HCT116 (cell line): Measurements from ENCODE around the gene TCEA2. TPM values are rescaled to one million over a fixed set of nuclear protein-coding genes. Genes with fewer than 3 reads are reported as not detected.

Source experiments
- ATAC-seq: fragments of 200-7000 bp; cut with Tn5 transposase; 2 replicates; pipeline ENCODE4 v1.9.1; 2020; ENCODE audit warnings: mild to moderate bottlenecking, moderate library complexity
- BruUV-seq: library from RNA; stranded (reverse); fragments of 400-500 nt; replicated peaks from 2 replicates; lab custom pipeline; 2021; lab: Mats Ljungman, UMichigan
- CTCF ChIA-PET: fragments of 300-600 bp; sonication (Branson Sonifier 250); formaldehyde crosslinking; loops from one replicate; lab custom pipeline; 2021; ENCODE audit warnings: antibody characterized with exemption; lab: Charles Lee
- POLR2A ChIA-PET: fragments of 300-600, 350-600 bp; sonication (Branson Sonifier 250); formaldehyde crosslinking; loops from one replicate; lab custom pipeline; 2021; ENCODE audit warnings: antibody characterized with exemption; lab: Charles Lee
- RAD21 ChIA-PET, 2 experiments: fragments of 300-600 bp; sonication (Branson Sonifier 250); formaldehyde crosslinking; loops; one replicate each; lab custom pipeline; 2023; ENCODE audit warnings: low total read pairs in 2 of 2; ENCODE audit not compliant: uncharacterized antibody in 2 of 2, unreplicated experiment in 2 of 2, low non-redundant PET in 1 of 2; lab: Charles Lee
- DNase-seq: peaks from one replicate; pipeline ENCODE4 v3.0.0-alpha.2; 2010; ENCODE audit warnings: low read depth, low spot score
- H2AFZ ChIP-seq: fragments of 200-600 bp; shearing (Covaris generic), sonication (generic); 2 replicates; pipeline ENCODE4 v1.6.1; 2017; ENCODE audit warnings: low read depth, mixed run types, mixed read lengths, antibody characterized with exemption, low read length; ENCODE audit not compliant: poor library complexity, severe bottlenecking
- H3K27ac ChIP-seq: 2 replicates; pipeline ENCODE4 v1.5.1; 2012; ENCODE audit warnings: low read depth, low read length
- H3K27me3 ChIP-seq: fragments of 200-600 bp; sonication (generic); 2 replicates; pipeline ENCODE4 v1.6.1; 2016; ENCODE audit warnings: mixed run types, low read length, mixed read lengths; ENCODE audit not compliant: insufficient read depth
- H3K36me3 ChIP-seq, 2 experiments: fragments of 200-500 bp in 1 of 2; fragments of 200-600 bp in 1 of 2; sonication (Bioruptor generic) in 1 of 2; sonication (generic) in 1 of 2; 2 replicates each; pipeline versions ENCODE4 v1.5.1 to v1.6.1; 2014 to 2016; ENCODE audit warnings: low read length in 2 of 2, inconsistent platforms in 1 of 2, mixed read lengths in 1 of 2, mixed run types in 1 of 2; ENCODE audit not compliant: insufficient read depth in 2 of 2, control insufficient read depth in 1 of 2
- H3K4me1 ChIP-seq, 2 experiments: fragments of 200-600 bp in 1 of 2; sonication (generic) in 1 of 2; 2 replicates each; pipeline versions ENCODE4 v1.5.1 to v1.6.1; 2012 to 2017; ENCODE audit warnings: low read length in 2 of 2, inconsistent platforms in 1 of 2, mild to moderate bottlenecking in 1 of 2, mixed read lengths in 1 of 2, mixed run types in 1 of 2, moderate library complexity in 1 of 2; ENCODE audit not compliant: insufficient read depth in 2 of 2, control insufficient read depth in 1 of 2
- H3K4me2 ChIP-seq: fragments of 200-600 bp; sonication (generic); 2 replicates; pipeline ENCODE4 v1.6.1; 2017; ENCODE audit warnings: mixed run types, low read length, mixed read lengths
- H3K4me3 ChIP-seq, 2 experiments: fragments of 200-600 bp in 1 of 2; sonication (generic) in 1 of 2; replicated peaks in 1 of 2; 2 replicates each; pipeline ENCODE4 v1.5.1; 2011 to 2016; ENCODE audit warnings: low read length in 2 of 2, control low read depth in 1 of 2, low read depth in 1 of 2, mild to moderate bottlenecking in 1 of 2, mixed read lengths in 1 of 2, mixed run types in 1 of 2
- H3K79me2 ChIP-seq: fragments of 200-600 bp; sonication (generic); 2 replicates; pipeline ENCODE4 v1.6.1; 2017; ENCODE audit warnings: mild to moderate bottlenecking, mixed run types, low read length, moderate library complexity, mixed read lengths; ENCODE audit not compliant: insufficient read depth
- H3K9ac ChIP-seq: fragments of 200-600 bp; sonication (generic); 2 replicates; pipeline ENCODE4 v1.6.1; 2016; ENCODE audit warnings: low read length, mixed read lengths
- H3K9me2 ChIP-seq: fragments of 200-600 bp; sonication (generic), shearing (Covaris generic); 2 replicates; pipeline ENCODE4 v1.6.1; 2017; ENCODE audit warnings: mixed run types, mild to moderate bottlenecking, moderate library complexity; ENCODE audit not compliant: insufficient read depth
- H3K9me3 ChIP-seq, 2 experiments: fragments of 200-500 bp in 1 of 2; fragments of 200-600 bp in 1 of 2; sonication (Bioruptor generic) in 1 of 2; sonication (generic) in 1 of 2; 2 replicates each; pipeline ENCODE4 v1.6.1; 2014 to 2017; ENCODE audit warnings: low read length in 2 of 2, mixed read lengths in 2 of 2, inconsistent platforms in 1 of 2, low read depth in 1 of 2, mild to moderate bottlenecking in 1 of 2, mixed run types in 1 of 2, moderate library complexity in 1 of 2; ENCODE audit not compliant: control insufficient read depth in 1 of 2, insufficient read depth in 1 of 2
- H4K20me1 ChIP-seq: fragments of 200-600 bp; sonication (generic), shearing (Covaris generic); 2 replicates; pipeline ENCODE4 v1.6.1; 2017; ENCODE audit warnings: mixed run types, mild to moderate bottlenecking, moderate library complexity; ENCODE audit not compliant: insufficient read depth
- CBX3 ChIP-seq: IDR thresholded peaks from 2 replicates; pipeline ENCODE4 v1.6.1; 2012; ENCODE audit warnings: low read depth
- CEBPB ChIP-seq: IDR thresholded peaks from 2 replicates; pipeline ENCODE4 v1.6.1; 2012; ENCODE audit warnings: low read depth
- EGR1 ChIP-seq: IDR thresholded peaks from 2 replicates; pipeline ENCODE4 v1.6.1; 2012; ENCODE audit warnings: low read depth
- ELF1 ChIP-seq: IDR thresholded peaks from 2 replicates; pipeline ENCODE4 v1.6.1; 2012; ENCODE audit warnings: low read depth, borderline replicate concordance
- EZH2 ChIP-seq: fragments of 200-600 bp; sonication (generic); IDR thresholded peaks from 2 replicates; pipeline ENCODE4 v1.6.1; 2017; ENCODE audit warnings: antibody characterized with exemption, mixed run types
- EZH2phosphoT487 ChIP-seq: fragments of 200-600 bp; IDR thresholded peaks from 2 replicates; pipeline ENCODE4 v1.6.1; 2018; ENCODE audit warnings: antibody characterized with exemption, borderline replicate concordance
- JUND ChIP-seq: IDR thresholded peaks from 2 replicates; pipeline ENCODE4 v1.6.1; 2012
- MAX ChIP-seq: IDR thresholded peaks from 2 replicates; pipeline ENCODE4 v1.6.1; 2012
- POLR2A ChIP-seq: IDR thresholded peaks from 2 replicates; pipeline ENCODE4 v1.7.0; 2011; ENCODE audit warnings: borderline replicate concordance; ENCODE audit not compliant: insufficient read depth, insufficient read length; ENCODE audit errors: extremely low read depth
- POLR2AphosphoS5 ChIP-seq: IDR thresholded peaks from 2 replicates; pipeline ENCODE4 v1.6.1; 2011; ENCODE audit warnings: mild to moderate bottlenecking, low read depth, low read length, moderate library complexity
- RAD21 ChIP-seq: IDR thresholded peaks from 2 replicates; pipeline ENCODE4 v1.6.1; 2012; ENCODE audit warnings: low read depth, mild to moderate bottlenecking
- REST ChIP-seq: IDR thresholded peaks from 2 replicates; pipeline ENCODE4 v1.6.1; 2012; ENCODE audit warnings: low read depth
- SP1 ChIP-seq: IDR thresholded peaks from 2 replicates; pipeline ENCODE4 v1.6.1; 2012; ENCODE audit warnings: low read depth
- SRF ChIP-seq: IDR thresholded peaks from 2 replicates; pipeline ENCODE4 v1.6.1; 2012; ENCODE audit warnings: low read depth
- TCF7L2 ChIP-seq: IDR thresholded peaks from 2 replicates; pipeline ENCODE4 v1.7.0; 2011; ENCODE audit warnings: borderline replicate concordance, inconsistent platforms; ENCODE audit not compliant: insufficient read depth, insufficient read length; ENCODE audit errors: extremely low read depth
- YY1 ChIP-seq: IDR thresholded peaks from 2 replicates; pipeline ENCODE4 v1.6.1; 2011; ENCODE audit warnings: low read length, low read depth, moderate library complexity, mild to moderate bottlenecking; ENCODE audit not compliant: insufficient replicate concordance; ENCODE audit errors: extremely low read depth
- ZFX ChIP-seq: fragments of 450-650 bp; IDR thresholded peaks from 2 replicates; pipeline ENCODE4 v1.6.1; 2017
- ZNF274 ChIP-seq: fragments of 200-500 bp; sonication (Bioruptor generic); IDR thresholded peaks from 2 replicates; pipeline ENCODE4 v1.6.1; 2014; ENCODE audit warnings: mild to moderate bottlenecking, low read depth, low read length, inconsistent platforms
- intact Hi-C: fragments of 100-400 bp; cut with micrococcal nuclease; formaldehyde crosslinking; loops from 2 replicates; pipeline ENCODE4 v1.10.0; 2022
- total RNA-seq: library from RNA; stranded (reverse); gene quantifications from one replicate; pipeline ENCODE4 v1.2.1, GENCODE V29; 2021; ENCODE audit not compliant: unreplicated experiment
- TF ChIP-seq, protein P1 (sequence below): IDR thresholded peaks from 2 replicates; pipeline ENCODE4 v1.6.1; 2011; ENCODE audit warnings: mild to moderate bottlenecking, low read length, moderate library complexity; ENCODE audit not compliant: insufficient replicate concordance; ENCODE audit errors: extremely low read depth
- TF ChIP-seq, protein P2 (sequence below), 3 experiments: fragments of 200-600 bp in 1 of 3; sonication (generic) in 1 of 3; IDR thresholded peaks in 2 of 3; conservative IDR thresholded peaks in 1 of 3; 2 replicates each; pipeline ENCODE4 v1.5.1; 2012 to 2017; ENCODE audit warnings: low read depth in 2 of 3, low read length in 2 of 3, antibody characterized with exemption in 1 of 3, borderline replicate concordance in 1 of 3, control low read depth in 1 of 3, mild to moderate bottlenecking in 1 of 3, mixed read lengths in 1 of 3, mixed run types in 1 of 3, moderate library complexity in 1 of 3; ENCODE audit not compliant: insufficient read depth in 1 of 3

Gene TCEA2
- total RNA-seq, 1 experiment from 2014 or later: 29.7 TPM

- BruUV-seq: no TSS peak
- H3K36me3 ChIP-seq: peaks cover 40 to 48% of the 10 kb centered on the region in 2 experiments
- TF ChIP-seq EZH2 (no peak), TCF7L2 (no peak), CBX3 (no peak), ZNF274 (no peak), SRF (no peak), YY1 (no peak), REST (no peak), SP1 (no peak), RAD21 (no peak), EZH2phosphoT487 (no peak), ELF1 (no peak), ZFX (no peak), EGR1 (no peak), POLR2AphosphoS5 (no peak), MAX (no peak), JUND (no peak), CEBPB (no peak), POLR2A (no peak)
- TF ChIP-seq, protein P1, sequence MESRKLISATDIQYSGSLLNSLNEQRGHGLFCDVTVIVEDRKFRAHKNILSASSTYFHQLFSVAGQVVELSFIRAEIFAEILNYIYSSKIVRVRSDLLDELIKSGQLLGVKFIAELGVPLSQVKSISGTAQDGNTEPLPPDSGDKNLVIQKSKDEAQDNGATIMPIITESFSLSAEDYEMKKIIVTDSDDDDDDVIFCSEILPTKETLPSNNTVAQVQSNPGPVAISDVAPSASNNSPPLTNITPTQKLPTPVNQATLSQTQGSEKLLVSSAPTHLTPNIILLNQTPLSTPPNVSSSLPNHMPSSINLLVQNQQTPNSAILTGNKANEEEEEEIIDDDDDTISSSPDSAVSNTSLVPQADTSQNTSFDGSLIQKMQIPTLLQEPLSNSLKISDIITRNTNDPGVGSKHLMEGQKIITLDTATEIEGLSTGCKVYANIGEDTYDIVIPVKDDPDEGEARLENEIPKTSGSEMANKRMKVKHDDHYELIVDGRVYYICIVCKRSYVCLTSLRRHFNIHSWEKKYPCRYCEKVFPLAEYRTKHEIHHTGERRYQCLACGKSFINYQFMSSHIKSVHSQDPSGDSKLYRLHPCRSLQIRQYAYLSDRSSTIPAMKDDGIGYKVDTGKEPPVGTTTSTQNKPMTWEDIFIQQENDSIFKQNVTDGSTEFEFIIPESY: no peak
- TF ChIP-seq, protein P2, sequence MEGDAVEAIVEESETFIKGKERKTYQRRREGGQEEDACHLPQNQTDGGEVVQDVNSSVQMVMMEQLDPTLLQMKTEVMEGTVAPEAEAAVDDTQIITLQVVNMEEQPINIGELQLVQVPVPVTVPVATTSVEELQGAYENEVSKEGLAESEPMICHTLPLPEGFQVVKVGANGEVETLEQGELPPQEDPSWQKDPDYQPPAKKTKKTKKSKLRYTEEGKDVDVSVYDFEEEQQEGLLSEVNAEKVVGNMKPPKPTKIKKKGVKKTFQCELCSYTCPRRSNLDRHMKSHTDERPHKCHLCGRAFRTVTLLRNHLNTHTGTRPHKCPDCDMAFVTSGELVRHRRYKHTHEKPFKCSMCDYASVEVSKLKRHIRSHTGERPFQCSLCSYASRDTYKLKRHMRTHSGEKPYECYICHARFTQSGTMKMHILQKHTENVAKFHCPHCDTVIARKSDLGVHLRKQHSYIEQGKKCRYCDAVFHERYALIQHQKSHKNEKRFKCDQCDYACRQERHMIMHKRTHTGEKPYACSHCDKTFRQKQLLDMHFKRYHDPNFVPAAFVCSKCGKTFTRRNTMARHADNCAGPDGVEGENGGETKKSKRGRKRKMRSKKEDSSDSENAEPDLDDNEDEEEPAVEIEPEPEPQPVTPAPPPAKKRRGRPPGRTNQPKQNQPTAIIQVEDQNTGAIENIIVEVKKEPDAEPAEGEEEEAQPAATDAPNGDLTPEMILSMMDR (IDR thresholded peaks at IDR 0.05 in 2 of 3, conservative IDR thresholded peaks at IDR 0.05 in 1 of 3; ENCODE audit: borderline replicate concordance in 1 of 3, insufficient read depth in 1 of 3, low read depth in 2 of 3, low read length in 2 of 3): no peak
- no peaks in the 10 kb centered on the region for H3K9me2 ChIP-seq
- H2AFZ ChIP-seq: no peak overlapping the region
- POLR2A ChIA-PET: no interaction called here
- intact Hi-C loops: no loop called here
- H4K20me1 ChIP-seq: no peaks in the 10 kb centered on the region
- no peak overlapping the region for H3K4me3 ChIP-seq
- no peaks in the 10 kb centered on the region for H3K27me3 ChIP-seq
- no peak overlapping the region for H3K4me2 ChIP-seq
- no peaks in the 10 kb centered on the region for H3K79me2 ChIP-seq
- H3K27ac ChIP-seq: no peak overlapping the region
- ATAC-seq (no peak), DNase-seq (no peak)
- H3K9ac ChIP-seq: no peak overlapping the region
- no peaks in the 10 kb centered on the region for H3K4me1 ChIP-seq
- H3K9me3 ChIP-seq: no peaks in the 10 kb centered on the region
- RAD21 ChIA-PET: no interaction called here
- CTCF ChIA-PET: no interaction called here
Observed at GRCh38 chr20:64021124-64021975, 41.6 kb upstream of the TCEA2 start.
